DOHH2 (cell line): ENCODE measurements around the gene NEK4.
A peak's percentile ranks its signal among the peaks of the same experiment; 100 is the strongest.

Experiments
- H3F3A ChIP-seq: fragments of 200-600 bp; sonication (generic), shearing (Covaris generic); 2 replicates; pipeline ENCODE4 v1.6.0; 2016; ENCODE audit warnings: antibody characterized with exemption, mild to moderate bottlenecking; ENCODE audit not compliant: control insufficient read depth, insufficient read depth
- H3K27ac ChIP-seq: fragments of 200-600 bp; sonication (generic); 2 replicates; pipeline ENCODE4 v1.5.1; 2014; ENCODE audit warnings: low read depth, mild to moderate bottlenecking, low read length, moderate library complexity
- H3K27me3 ChIP-seq: fragments of 200-600 bp; sonication (generic); 2 replicates; pipeline ENCODE4 v1.6.1; 2014; ENCODE audit warnings: mild to moderate bottlenecking, low read length, mixed read lengths; ENCODE audit not compliant: control insufficient read depth
- H3K36me3 ChIP-seq: fragments of 200-600 bp; sonication (generic); 2 replicates; pipeline ENCODE4 v1.6.1; 2014; ENCODE audit warnings: mild to moderate bottlenecking, low read length, moderate library complexity, mixed read lengths; ENCODE audit not compliant: control insufficient read depth
- H3K4me1 ChIP-seq: fragments of 200-600 bp; sonication (generic); 2 replicates; pipeline ENCODE4 v1.6.1; 2014; ENCODE audit warnings: mild to moderate bottlenecking, low read length, mixed read lengths; ENCODE audit not compliant: control insufficient read depth
- H3K4me2 ChIP-seq: fragments of 200-600 bp; sonication (generic); 2 replicates; pipeline ENCODE4 v1.6.0; 2014; ENCODE audit warnings: mild to moderate bottlenecking, low read length, moderate library complexity
- H3K4me3 ChIP-seq: fragments of 200-600 bp; sonication (generic); 2 replicates; pipeline ENCODE4 v1.5.1; 2014; ENCODE audit warnings: mild to moderate bottlenecking, low read length, mixed read lengths
- H3K79me2 ChIP-seq: fragments of 200-600 bp; sonication (generic); 2 replicates; pipeline ENCODE4 v1.6.1; 2014; ENCODE audit warnings: mild to moderate bottlenecking, low read length, mixed read lengths; ENCODE audit not compliant: control insufficient read depth
- H3K9me2 ChIP-seq: fragments of 200-600 bp; sonication (generic); replicated peaks from 2 replicates; pipeline ENCODE4 v1.6.1; 2014; ENCODE audit warnings: mild to moderate bottlenecking, low read length, mixed read lengths; ENCODE audit not compliant: control insufficient read depth
- H3K9me3 ChIP-seq: fragments of 200-600 bp; sonication (generic); 2 replicates; pipeline ENCODE4 v1.6.1; 2014; ENCODE audit warnings: antibody characterized with exemption, low read length, mixed read lengths; ENCODE audit not compliant: control insufficient read depth, insufficient read depth
- H4K20me1 ChIP-seq: fragments of 200-600 bp; sonication (generic); 2 replicates; pipeline ENCODE4 v1.6.0; 2014; ENCODE audit warnings: low read depth, mild to moderate bottlenecking, antibody characterized with exemption, low read length, moderate library complexity; ENCODE audit not compliant: control insufficient read depth, insufficient read depth
- EZH2phosphoT487 ChIP-seq: fragments of 200-600 bp; sonication (generic); IDR thresholded peaks from 2 replicates; pipeline ENCODE4 v1.6.1; 2017; ENCODE audit warnings: borderline replicate concordance, mild to moderate bottlenecking, antibody characterized with exemption, low read length, moderate library complexity, mixed read lengths
- TF ChIP-seq, protein P1 (sequence below): fragments of 200-600 bp; sonication (generic); IDR thresholded peaks from one replicate; pipeline ENCODE4 v1.5.1; 2014; ENCODE audit warnings: antibody characterized with exemption, mild to moderate bottlenecking, low read depth, low read length; ENCODE audit not compliant: poor library complexity, severe bottlenecking

Gene NEK4

GRCh38 chr3:52690560-52690959 lies 80.2 kb downstream of the NEK4 start:
- no peak overlapping the region for H3K27ac ChIP-seq
- no peak for TF ChIP-seq EZH2phosphoT487
- TF ChIP-seq, protein P1, sequence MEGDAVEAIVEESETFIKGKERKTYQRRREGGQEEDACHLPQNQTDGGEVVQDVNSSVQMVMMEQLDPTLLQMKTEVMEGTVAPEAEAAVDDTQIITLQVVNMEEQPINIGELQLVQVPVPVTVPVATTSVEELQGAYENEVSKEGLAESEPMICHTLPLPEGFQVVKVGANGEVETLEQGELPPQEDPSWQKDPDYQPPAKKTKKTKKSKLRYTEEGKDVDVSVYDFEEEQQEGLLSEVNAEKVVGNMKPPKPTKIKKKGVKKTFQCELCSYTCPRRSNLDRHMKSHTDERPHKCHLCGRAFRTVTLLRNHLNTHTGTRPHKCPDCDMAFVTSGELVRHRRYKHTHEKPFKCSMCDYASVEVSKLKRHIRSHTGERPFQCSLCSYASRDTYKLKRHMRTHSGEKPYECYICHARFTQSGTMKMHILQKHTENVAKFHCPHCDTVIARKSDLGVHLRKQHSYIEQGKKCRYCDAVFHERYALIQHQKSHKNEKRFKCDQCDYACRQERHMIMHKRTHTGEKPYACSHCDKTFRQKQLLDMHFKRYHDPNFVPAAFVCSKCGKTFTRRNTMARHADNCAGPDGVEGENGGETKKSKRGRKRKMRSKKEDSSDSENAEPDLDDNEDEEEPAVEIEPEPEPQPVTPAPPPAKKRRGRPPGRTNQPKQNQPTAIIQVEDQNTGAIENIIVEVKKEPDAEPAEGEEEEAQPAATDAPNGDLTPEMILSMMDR = no peak
- peaks cover 29% of the 10 kb centered on the region for H4K20me1 ChIP-seq
- peaks cover 32% of the 10 kb centered on the region for H3K4me1 ChIP-seq
- peaks cover 97% of the 10 kb centered on the region for H3K36me3 ChIP-seq
- no peaks in the 10 kb centered on the region for H3K27me3 ChIP-seq
- H3K9me3 ChIP-seq = no peaks in the 10 kb centered on the region
- H3K9me2 ChIP-seq = no peaks in the 10 kb centered on the region
- H3K4me2 ChIP-seq = no peak overlapping the region
- peaks cover 80% of the 10 kb centered on the region for H3F3A ChIP-seq
- peaks cover 57% of the 10 kb centered on the region for H3K79me2 ChIP-seq
- no peak overlapping the region for H3K4me3 ChIP-seq

DNA sequence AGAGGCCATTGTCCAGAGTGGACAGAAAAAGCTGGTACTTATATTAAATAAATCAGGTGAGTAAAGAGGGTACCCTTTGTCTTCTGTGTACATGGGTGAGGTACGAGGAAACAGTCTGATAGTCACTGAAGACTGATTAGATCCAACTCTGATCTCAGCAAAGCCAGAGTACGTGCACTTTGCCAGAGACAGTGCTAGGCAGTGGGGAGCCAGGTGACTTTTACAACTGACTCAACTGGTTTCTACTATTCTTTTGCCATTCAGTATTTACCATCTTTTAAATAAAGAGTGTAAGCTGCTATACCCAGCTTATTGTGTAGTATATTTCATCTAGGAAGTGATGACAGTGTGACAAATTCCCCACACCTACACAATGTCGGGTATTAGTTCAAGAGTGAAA lies 81.6 kb downstream of the NEK4 start:
- Histone ChIP-seq H3K79me2 (peaks cover 69% of the 10 kb centered on the region), H3K4me1 (peaks cover 36% of the 10 kb centered on the region), H3K27ac (no peak overlapping the region), H3K36me3 (peaks cover 89% of the 10 kb centered on the region), H3K4me2 (peak overlapping the region; percentile 96; the same call in 1 of the 2 replicates), H3K27me3 (no peaks in the 10 kb centered on the region), H3K9me2 (no peaks in the 10 kb centered on the region), H3K9me3 (no peaks in the 10 kb centered on the region), H4K20me1 (peaks cover 29% of the 10 kb centered on the region), H3K4me3 (no peak overlapping the region), H3F3A (peaks cover 67% of the 10 kb centered on the region)
- TF ChIP-seq, protein P1 = no peak
- no peak for TF ChIP-seq EZH2phosphoT487

- H3K27me3 ChIP-seq = no peaks in the 10 kb centered on the region
- H3K4me3 ChIP-seq = no peak overlapping the region
- H3K9me2 ChIP-seq = no peaks in the 10 kb centered on the region
- TF ChIP-seq, protein P1 = no peak
- TF ChIP-seq EZH2phosphoT487 = no peak
- no peaks in the 10 kb centered on the region for H3K9me3 ChIP-seq
- H3K36me3 ChIP-seq = peaks cover 87% of the 10 kb centered on the region
- H3F3A ChIP-seq = peaks cover 60% of the 10 kb centered on the region
- H4K20me1 ChIP-seq = peaks cover 29% of the 10 kb centered on the region
- peaks cover 43% of the 10 kb centered on the region for H3K4me1 ChIP-seq
- peak overlapping the region; percentile 96 for H3K4me2 ChIP-seq
- H3K27ac ChIP-seq = no peak overlapping the region
- peaks cover 78% of the 10 kb centered on the region for H3K79me2 ChIP-seq
These were observed 82.5 kb downstream of the NEK4 start for GRCh38 chr3:52688266-52688665.
